Mesenchymal stem cell (in vitro differentiated cells and primary cell): ENCODE results near the gene CRYGS.

Source experiments
- DNase-seq: peaks from one replicate; pipeline ENCODE4 v3.0.0-alpha.2; 2013
- H2AFZ ChIP-seq: one replicate; pipeline ENCODE4 v1.6.1; 2013; ENCODE audit warnings: low read depth, mild to moderate bottlenecking, control low read depth, inconsistent platforms, low read length, moderate library complexity
- H2AK5ac ChIP-seq: 2 replicates; pipeline ENCODE4 v1.6.1; 2013; ENCODE audit warnings: low read length, moderate library complexity, mild to moderate bottlenecking, inconsistent platforms; ENCODE audit not compliant: severe bottlenecking
- H2BK120ac ChIP-seq: one replicate; pipeline ENCODE4 v1.6.1; 2013; ENCODE audit warnings: low read depth, mild to moderate bottlenecking, inconsistent platforms, low read length, moderate library complexity
- H2BK12ac ChIP-seq, 2 experiments: one replicate each; pipeline ENCODE4 v1.6.1; 2013; ENCODE audit warnings: inconsistent platforms in 2 of 2, low read length in 2 of 2, mild to moderate bottlenecking in 2 of 2, moderate library complexity in 2 of 2, control low read depth in 1 of 2
- H2BK15ac ChIP-seq: one replicate; pipeline ENCODE4 v1.6.1; 2013; ENCODE audit warnings: mild to moderate bottlenecking, low read depth, inconsistent platforms; ENCODE audit not compliant: poor library complexity, severe bottlenecking
- H2BK5ac ChIP-seq: 2 replicates; pipeline ENCODE4 v1.6.1; 2013; ENCODE audit warnings: low read depth, mild to moderate bottlenecking, low read length, control low read depth, inconsistent platforms; ENCODE audit not compliant: poor library complexity, severe bottlenecking
- H3K14ac ChIP-seq, 2 experiments: one replicate each; pipeline ENCODE4 v1.6.1; 2013; ENCODE audit warnings: inconsistent platforms in 2 of 2, low read length in 2 of 2, control low read depth in 1 of 2, mild to moderate bottlenecking in 1 of 2, moderate library complexity in 1 of 2
- H3K18ac ChIP-seq, 2 experiments: one replicate each; pipeline ENCODE4 v1.6.1; 2013; ENCODE audit warnings: inconsistent platforms in 2 of 2, low read length in 2 of 2, control low read depth in 1 of 2, low read depth in 1 of 2, mild to moderate bottlenecking in 1 of 2
- H3K23ac ChIP-seq, 2 experiments: one replicate each; pipeline ENCODE4 v1.6.1; 2013; ENCODE audit warnings: inconsistent platforms in 2 of 2, low read length in 2 of 2, mild to moderate bottlenecking in 2 of 2, moderate library complexity in 2 of 2, control low read depth in 1 of 2
- H3K27ac ChIP-seq: 2 replicates; pipeline ENCODE4 v1.5.1; 2013; ENCODE audit warnings: mild to moderate bottlenecking, moderate library complexity, low read length, control low read depth, inconsistent platforms; ENCODE audit not compliant: poor library complexity, severe bottlenecking
- H3K27me3 ChIP-seq, 2 experiments: 2 replicates each; pipeline versions ENCODE4 v1.6.1 to v1.7.0; 2013; ENCODE audit warnings: low read length in 2 of 2, mild to moderate bottlenecking in 2 of 2, moderate library complexity in 2 of 2, control low read depth in 1 of 2, inconsistent platforms in 1 of 2; ENCODE audit not compliant: control insufficient read depth in 1 of 2, insufficient read depth in 1 of 2
- H3K36me3 ChIP-seq, 2 experiments: 2 replicates each; pipeline versions ENCODE4 v1.6.1 to v1.7.0; 2013; ENCODE audit warnings: low read length in 2 of 2, control low read depth in 1 of 2, inconsistent platforms in 1 of 2, low read depth in 1 of 2, mild to moderate bottlenecking in 1 of 2; ENCODE audit not compliant: insufficient read depth in 2 of 2, control insufficient read depth in 1 of 2
- H3K4ac ChIP-seq, 2 experiments: one replicate each; pipeline ENCODE4 v1.6.1; 2013; ENCODE audit warnings: inconsistent platforms in 2 of 2, low read length in 2 of 2, mild to moderate bottlenecking in 2 of 2, moderate library complexity in 2 of 2, control low read depth in 1 of 2, low read depth in 1 of 2
- H3K4me1 ChIP-seq: 2 replicates; pipeline ENCODE4 v1.6.1; 2013; ENCODE audit warnings: low read depth, low read length, control low read depth; ENCODE audit not compliant: control insufficient read depth, insufficient read depth
- H3K4me2 ChIP-seq: 2 replicates; pipeline ENCODE4 v1.6.1; 2013; ENCODE audit warnings: low read length, mild to moderate bottlenecking, inconsistent platforms; ENCODE audit not compliant: poor library complexity, severe bottlenecking
- H3K4me3 ChIP-seq, 2 experiments: 2 replicates each; pipeline versions ENCODE4 v1.5.1 to v1.7.0; 2013; ENCODE audit warnings: low read length in 2 of 2, mild to moderate bottlenecking in 2 of 2, control low read depth in 1 of 2, low read depth in 1 of 2; ENCODE audit not compliant: insufficient read depth in 1 of 2
- H3K79me1 ChIP-seq: replicated peaks from 2 replicates; pipeline ENCODE4 v1.6.1; 2013; ENCODE audit warnings: mild to moderate bottlenecking, control low read depth, low read length, inconsistent platforms; ENCODE audit not compliant: poor library complexity, severe bottlenecking
- H3K9ac ChIP-seq: 2 replicates; pipeline ENCODE4 v1.7.0; 2013; ENCODE audit warnings: mild to moderate bottlenecking, low read length, moderate library complexity
- H3K9me3 ChIP-seq: 2 replicates; pipeline ENCODE4 v1.7.0; 2013; ENCODE audit warnings: mild to moderate bottlenecking, low read length; ENCODE audit not compliant: control insufficient read depth
- H4K8ac ChIP-seq: one replicate; pipeline ENCODE4 v1.6.1; 2013; ENCODE audit warnings: inconsistent platforms, mild to moderate bottlenecking, low read length, moderate library complexity
- H4K91ac ChIP-seq: one replicate; pipeline ENCODE4 v1.6.1; 2013; ENCODE audit warnings: mild to moderate bottlenecking, low read length, inconsistent platforms
- WGBS: methylation state at CpG from one replicate; pipeline ENCODE4 v1.1.7; 2013; ENCODE audit warnings: mixed read lengths; 5-methylcytosine and 5-hydroxymethylcytosine counted together

CRYGS gene

DNA sequence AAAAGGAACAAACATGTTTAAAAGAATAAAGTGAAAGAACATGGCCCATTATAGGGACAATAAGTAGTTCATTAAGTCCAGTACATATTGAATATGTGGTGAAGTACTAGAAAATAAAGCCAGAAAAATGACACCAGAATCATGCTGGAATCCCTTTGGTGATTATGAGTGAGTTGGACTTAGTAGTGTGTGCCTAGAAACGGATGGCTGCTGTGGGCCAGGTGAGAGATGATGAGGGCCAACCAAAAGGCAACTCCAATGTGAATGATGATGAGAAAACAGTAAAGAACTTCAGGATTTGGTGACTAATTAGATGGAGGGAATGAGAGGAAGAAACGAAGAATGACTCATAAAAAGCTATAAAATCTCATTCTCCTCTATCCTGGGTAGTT lies 3.3 kb downstream of the CRYGS start:
- peak; percentile 24 for DNase-seq
- Histone ChIP-seq H2BK120ac (no peak overlapping the region), H2BK5ac (no peak overlapping the region), H3K4me2 (no peak overlapping the region), H3K14ac (no peak overlapping the region), H2BK15ac (no peak overlapping the region), H3K79me1 (no peaks in the 10 kb centered on the region), H3K4ac (no peak overlapping the region), H4K8ac (no peak overlapping the region), H3K27ac (no peak overlapping the region), H3K18ac (no peak overlapping the region), H2AK5ac (no peak overlapping the region), H3K9ac (no peak overlapping the region), H3K23ac (no peak overlapping the region), H2BK12ac (no peak overlapping the region), H4K91ac (no peak overlapping the region), H3K36me3 (peaks cover 4 to 13% of the 10 kb centered on the region in 2 experiments), H2AFZ (no peak overlapping the region), H3K9me3 (no peaks in the 10 kb centered on the region), H3K27me3 (no peaks in the 10 kb centered on the region), H3K4me1 (no peaks in the 10 kb centered on the region), H3K4me3 (no peak overlapping the region)
- 4% methylated on average over 1 of the region's 2 CpGs for WGBS

DNA sequence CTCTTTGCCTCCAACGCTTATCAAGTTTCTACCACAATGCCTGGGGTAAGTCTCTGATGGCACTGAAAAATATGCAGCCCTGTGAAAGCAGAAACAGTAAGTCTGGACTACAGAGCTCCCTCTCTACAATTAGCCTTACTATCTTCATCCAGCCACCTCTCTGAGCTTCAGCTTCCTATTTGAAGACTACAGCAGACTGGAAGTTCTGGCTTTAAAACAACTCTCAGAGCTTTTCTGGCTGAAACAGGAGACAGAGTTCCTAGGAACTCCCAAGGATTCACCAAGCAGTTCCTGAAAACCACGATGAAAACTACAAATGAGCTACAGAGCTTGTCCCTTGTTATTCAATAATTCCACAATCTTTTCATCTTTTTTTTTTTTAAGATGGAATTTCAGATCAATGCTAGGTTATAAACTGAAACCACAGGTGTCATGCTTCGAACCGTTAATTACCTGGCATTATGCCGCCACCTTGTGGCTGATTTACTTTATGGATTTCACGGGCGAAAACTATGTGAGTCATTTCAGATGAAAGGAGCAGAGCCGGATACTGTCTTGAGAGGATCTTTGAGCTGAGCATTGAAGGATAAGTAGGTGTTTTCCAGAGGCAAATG lies 3.9 kb downstream of the CRYGS start:
- H3K14ac ChIP-seq: no peak overlapping the region
- peaks cover 4 to 13% of the 10 kb centered on the region in 2 experiments for H3K36me3 ChIP-seq

DNA sequence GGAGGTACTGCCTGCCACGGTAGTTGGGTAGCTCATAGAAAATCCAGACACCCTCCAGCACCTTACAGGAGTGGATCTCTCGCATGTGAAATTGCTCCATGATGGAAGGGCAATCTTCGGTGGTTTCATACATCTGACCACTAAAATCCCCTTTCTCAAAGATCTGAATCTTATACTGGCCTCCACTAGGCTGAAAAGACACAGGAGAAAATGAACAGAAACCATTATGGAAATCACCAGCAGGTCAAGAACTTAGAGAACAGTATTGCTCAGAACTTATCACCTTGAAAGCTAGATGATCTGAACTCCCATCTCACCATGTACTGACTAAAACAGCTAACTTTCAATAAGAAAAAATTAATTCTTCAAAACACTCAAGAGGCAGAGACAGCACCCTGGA lies 5.4 kb downstream of the CRYGS start:
- Histone ChIP-seq H3K79me1 (no peaks in the 10 kb centered on the region), H2BK5ac (no peak overlapping the region), H3K27me3 (no peaks in the 10 kb centered on the region), H4K91ac (no peak overlapping the region), H3K23ac (no peak overlapping the region), H2BK120ac (no peak overlapping the region), H2AK5ac (no peak overlapping the region), H2BK12ac (no peak overlapping the region), H3K9ac (no peak overlapping the region), H4K8ac (no peak overlapping the region), H3K27ac (no peak overlapping the region), H3K9me3 (no peaks in the 10 kb centered on the region), H3K4me3 (no peak overlapping the region), H3K4ac (no peak overlapping the region), H3K4me2 (no peak overlapping the region), H3K36me3 (peaks cover 4 to 13% of the 10 kb centered on the region in 2 experiments), H3K4me1 (no peaks in the 10 kb centered on the region), H2BK15ac (no peak overlapping the region), H3K18ac (no peak overlapping the region), H3K14ac (no peak overlapping the region), H2AFZ (no peak overlapping the region)
- no peak for DNase-seq
- WGBS: over 99% methylated on average over 3 of the region's 3 CpGs

More for the DNA sequence above, 3.9 kb downstream of the CRYGS start:
- no peaks in the 10 kb centered on the region for H3K27me3 ChIP-seq
- H4K91ac ChIP-seq: no peak overlapping the region
- H2BK12ac ChIP-seq: no peak overlapping the region
- no peak overlapping the region for H3K27ac ChIP-seq
- no peak overlapping the region for H3K23ac ChIP-seq
- H3K18ac ChIP-seq: no peak overlapping the region
- WGBS: 16% methylated on average over 8 of the region's 8 CpGs
- H3K4me2 ChIP-seq: peak overlapping the region; percentile 14
- no peak overlapping the region for H2BK5ac ChIP-seq
- H4K8ac ChIP-seq: no peak overlapping the region
- H3K79me1 ChIP-seq: no peaks in the 10 kb centered on the region
- H3K4me3 ChIP-seq: no peak overlapping the region
- DNase-seq: peak; percentile 78
- H2BK120ac ChIP-seq: no peak overlapping the region
- no peak overlapping the region for H2BK15ac ChIP-seq
- H3K4me1 ChIP-seq: no peaks in the 10 kb centered on the region
- H2AFZ ChIP-seq: no peak overlapping the region
- no peak overlapping the region for H3K4ac ChIP-seq
- H2AK5ac ChIP-seq: no peak overlapping the region
- no peaks in the 10 kb centered on the region for H3K9me3 ChIP-seq
- peak overlapping the region; percentile 19 for H3K9ac ChIP-seq

DNA sequence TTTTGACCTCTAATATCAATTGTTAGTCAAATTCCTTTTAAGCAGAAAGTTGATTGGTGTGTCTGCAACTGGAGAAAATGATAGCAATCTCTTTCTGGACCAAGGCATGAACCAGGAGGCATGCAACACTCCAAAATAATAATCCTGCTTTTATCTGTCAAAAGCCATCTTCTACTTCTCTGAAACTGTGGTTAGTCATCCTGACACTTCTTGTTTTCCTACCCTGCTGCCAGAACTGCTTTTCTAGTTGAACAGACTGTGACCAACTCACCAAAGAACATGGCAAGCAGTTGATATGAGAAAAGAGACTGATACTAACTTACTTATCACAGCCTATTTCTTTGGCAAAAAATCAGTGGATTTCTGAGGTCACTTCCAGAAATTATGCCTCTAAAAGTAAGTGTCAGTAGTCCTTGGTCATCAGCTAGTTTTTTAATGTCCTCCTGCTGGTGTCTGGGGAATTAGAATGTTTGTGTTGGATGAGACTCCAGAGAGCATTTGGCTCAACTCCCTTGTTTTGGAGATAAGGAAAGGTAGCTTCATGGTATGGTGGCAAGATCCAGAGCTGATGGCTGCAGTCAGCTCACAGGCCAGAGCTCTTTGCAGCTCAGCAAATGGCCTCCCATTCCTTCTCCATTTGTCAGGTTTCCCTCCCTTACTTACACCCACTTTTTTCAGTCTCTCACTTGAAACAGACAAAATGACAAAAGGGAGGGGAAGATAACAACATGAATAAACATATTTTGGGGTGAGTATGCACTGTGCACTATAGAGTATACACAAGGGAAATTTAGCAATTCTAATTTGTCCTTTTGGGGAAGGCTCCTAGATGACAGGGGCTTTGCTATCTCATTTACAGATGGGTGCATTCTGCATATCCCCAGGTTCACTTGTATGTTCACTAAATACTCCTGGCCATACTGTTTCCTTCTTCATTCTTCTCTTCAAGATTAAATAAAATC lies 7.0 kb downstream of the CRYGS start:
- no peak overlapping the region for H2BK120ac ChIP-seq
- peak; percentile 3 for DNase-seq
- no peak overlapping the region for H2BK15ac ChIP-seq

More for the DNA sequence above, 7.0 kb downstream of the CRYGS start:
- Histone ChIP-seq H4K8ac (no peak overlapping the region), H3K27me3 (no peaks in the 10 kb centered on the region), H3K4me1 (peaks cover 5% of the 10 kb centered on the region), H3K79me1 (no peaks in the 10 kb centered on the region), H3K23ac (no peak overlapping the region), H4K91ac (no peak overlapping the region), H2AK5ac (no peak overlapping the region), H3K27ac (no peak overlapping the region), H3K9me3 (no peaks in the 10 kb centered on the region), H2AFZ (no peak overlapping the region), H3K18ac (no peak overlapping the region), H3K4me3 (no peak overlapping the region), H3K36me3 (peaks cover 4 to 13% of the 10 kb centered on the region in 2 experiments), H3K4me2 (no peak overlapping the region), H3K9ac (no peak overlapping the region), H3K4ac (no peak overlapping the region), H2BK5ac (no peak overlapping the region), H2BK12ac (no peak overlapping the region), H3K14ac (no peak overlapping the region)
